Measurements from ENCODE around the gene RPTN. TPM values are rescaled to one million over a fixed set of nuclear protein-coding genes. Genes with fewer than 3 reads are reported as not detected.

Gene RPTN
- total RNA-seq, 1 experiment from 2014 or later, result not detected

GRCh38 chr1:152130186-152130585, 28.8 kb downstream of the RPTN start:
- H3K23me2 ChIP-seq (ENCODE audit: insufficient read length, low read depth, low read length, poor library complexity, severe bottlenecking), result no peaks in the 10 kb centered on the region
- Mint-ChIP-seq H3K4me1 (no peaks in the 10 kb centered on the region), H3K36me3 (ENCODE audit: insufficient read depth in 1 of 3, low read depth in 3 of 3) (peaks cover 2 to 12% (median 3%) of the 10 kb centered on the region in 3 experiments; a peak in 3 of 7 replicates), H3K27ac (no peak overlapping the region), H3K9me3 (peaks cover 54 to 94% of the 10 kb centered on the region in 2 experiments), H3K27me3 (ENCODE audit: low read depth) (no peaks in the 10 kb centered on the region), H3K4me3 (no peak overlapping the region)
- H3K18ac ChIP-seq (ENCODE audit: insufficient read length, low read depth, low read length), result no peak overlapping the region
- H3K79me2 ChIP-seq (ENCODE audit: insufficient read depth, low read length), result no peaks in the 10 kb centered on the region
- H3K23ac ChIP-seq (ENCODE audit: insufficient read length, low read depth, low read length), result no peak overlapping the region
- no peak overlapping the region for H2BK12ac ChIP-seq (ENCODE audit: insufficient read length, low read depth, low read length)
- H3K14ac ChIP-seq (ENCODE audit: insufficient read depth, low read length), result no peak overlapping the region
- H3K9me3 ChIP-seq (ENCODE audit: control insufficient read depth, low read depth, low read length), result peaks cover 58% of the 10 kb centered on the region
- no peaks in the 10 kb centered on the region; the same call in 1 of the 2 replicates for H3K27me3 ChIP-seq (ENCODE audit: insufficient read depth, low read length)
- H2AK5ac ChIP-seq (ENCODE audit: insufficient read length, low read length), result no peak overlapping the region
- no peak overlapping the region for H2BK120ac ChIP-seq (ENCODE audit: low read depth, low read length, poor library complexity, severe bottlenecking)
- TF ChIP-seq CTCF (conservative IDR thresholded peaks at IDR 0.05), result no peak
- no peak overlapping the region for H4K91ac ChIP-seq (ENCODE audit: insufficient read length, low read depth, low read length)
- DNase-seq, result no peak
- H3K79me1 ChIP-seq (ENCODE audit: insufficient read depth, low read depth, low read length, poor library complexity, severe bottlenecking), result no peaks in the 10 kb centered on the region
- H3K9ac ChIP-seq (ENCODE audit: extremely low read depth, insufficient read length, low read length), result no peak overlapping the region
- no peak overlapping the region for H2AFZ ChIP-seq (ENCODE audit: low read length)
- no peak overlapping the region for H4K8ac ChIP-seq (replicated peaks; ENCODE audit: insufficient read length, low read depth, low read length)
- no peak overlapping the region for H3K4me2 ChIP-seq (ENCODE audit: insufficient read depth, insufficient read length, low read length)
- H2BK20ac ChIP-seq (ENCODE audit: low read depth, low read length, poor library complexity, severe bottlenecking), result no peak overlapping the region
- H4K20me1 ChIP-seq (ENCODE audit: control insufficient read depth, insufficient read depth, insufficient read length), result no peaks in the 10 kb centered on the region
- no peak overlapping the region for H3K4ac ChIP-seq (ENCODE audit: low read depth, low read length)
- H3K56ac ChIP-seq (ENCODE audit: insufficient read length, low read depth, low read length), result no peak overlapping the region
- no peak overlapping the region for H2BK15ac ChIP-seq (ENCODE audit: low read depth, low read length)
- no peaks in the 10 kb centered on the region for H3K4me1 ChIP-seq (ENCODE audit: insufficient read depth, low read length)
- no peak overlapping the region for H3K27ac ChIP-seq (ENCODE audit: insufficient read length, low read depth, low read length)
- no peak overlapping the region for H4K5ac ChIP-seq (ENCODE audit: insufficient read length, low read depth, low read length)
- no peak overlapping the region for H2BK5ac ChIP-seq (ENCODE audit: insufficient read length, low read length)
- no peak overlapping the region for H3T11ph ChIP-seq (ENCODE audit: low read length)

Measured in H9 (cell line).